ENCODE data around the gene ACTG2.

The ACTG2 gene

GRCh38 chr2:73961823-73962615, 69.2 kb downstream of the ACTG2 start:
- DNase-seq (ENCODE audit: low read depth in 1 of 2, low spot score in 1 of 2): no peak
- in situ Hi-C loops (cut with HindIII; ENCODE audit: low pct_unique_long_range_greater_than_20kb, low sequenced_read_pairs): no loop called here
- no peak for TF ChIP-seq JUND (IDR thresholded peaks at IDR 0.05; ENCODE audit: low read depth)

- in situ Hi-C loops (cut with HindIII; ENCODE audit: low pct_unique_long_range_greater_than_20kb, low sequenced_read_pairs): no loop called here
- DNase-seq (ENCODE audit: low read depth in 1 of 2, low spot score in 1 of 2): no peak
- TF ChIP-seq JUND (IDR thresholded peaks at IDR 0.05; ENCODE audit: low read depth): no peak
Measured at GRCh38 chr2:73962798-73963197, 70.0 kb downstream of the ACTG2 start.

- DNase-seq (ENCODE audit: low read depth in 1 of 2, low spot score in 1 of 2): no peak
- in situ Hi-C loops (cut with HindIII; ENCODE audit: low pct_unique_long_range_greater_than_20kb, low sequenced_read_pairs): no loop called here
- TF ChIP-seq JUND (IDR thresholded peaks at IDR 0.05; ENCODE audit: low read depth): no peak
Measured at GRCh38 chr2:73963385-73964120, 70.7 kb downstream of the ACTG2 start.

GRCh38 chr2:73964223-73964622, 71.4 kb downstream of the ACTG2 start:
- in situ Hi-C loops (cut with HindIII; ENCODE audit: low pct_unique_long_range_greater_than_20kb, low sequenced_read_pairs): no loop called here
- TF ChIP-seq JUND (IDR thresholded peaks at IDR 0.05; ENCODE audit: low read depth): no peak
- DNase-seq (ENCODE audit: low read depth in 1 of 2, low spot score in 1 of 2): no peak

GRCh38 chr2:73965053-73965452, 72.2 kb downstream of the ACTG2 start:
- DNase-seq (ENCODE audit: low read depth in 1 of 2, low spot score in 1 of 2): no peak
- no peak for TF ChIP-seq JUND (IDR thresholded peaks at IDR 0.05; ENCODE audit: low read depth)
- in situ Hi-C loops (cut with HindIII; ENCODE audit: low pct_unique_long_range_greater_than_20kb, low sequenced_read_pairs): no loop called here

- in situ Hi-C loops (cut with HindIII; ENCODE audit: low pct_unique_long_range_greater_than_20kb, low sequenced_read_pairs): no loop called here
- no peak for TF ChIP-seq JUND (IDR thresholded peaks at IDR 0.05; ENCODE audit: low read depth)
- DNase-seq (ENCODE audit: low read depth in 1 of 2, low spot score in 1 of 2): no peak
Measured at GRCh38 chr2:73968357-73968937, 75.6 kb downstream of the ACTG2 start.

- in situ Hi-C loops (cut with HindIII; ENCODE audit: low pct_unique_long_range_greater_than_20kb, low sequenced_read_pairs): no loop called here
- no peak for DNase-seq (ENCODE audit: low read depth in 1 of 2, low spot score in 1 of 2)
- TF ChIP-seq JUND (IDR thresholded peaks at IDR 0.05; ENCODE audit: low read depth): no peak
Measured at GRCh38 chr2:73969356-73969755, 76.5 kb downstream of the ACTG2 start.
